ENCODE results near the gene CDKAL1. TPM values are rescaled to one million over a fixed set of nuclear protein-coding genes. Genes with fewer than 3 reads are reported as not detected.

The CDKAL1 gene
- total and polyA plus RNA-seq, 9 of the 15 experiments (the other 6 are each of a cell fraction or from before 2014, with no cell fraction given): 11.2 to 36.3 (median 20.1) TPM

- BruUV-seq (replicated peaks): no TSS peak
- DNase-seq (ENCODE audit: extremely low read depth in 1 of 4, low spot score in 3 of 4): no peak
- no peaks in the 10 kb centered on the region for H3K79me2 ChIP-seq (ENCODE audit: control insufficient read depth, insufficient read depth, low read length)
- no peak overlapping the region for H3K4me2 ChIP-seq (ENCODE audit: insufficient read depth, low read length)
- no peak overlapping the region for H3K9ac ChIP-seq (ENCODE audit: insufficient read depth in 1 of 2, low read depth in 2 of 2, low read length in 2 of 2)
- no peak overlapping the region for H2AFZ ChIP-seq (ENCODE audit: low read depth, low read length)
- no peak for TF ChIP-seq NBN (IDR thresholded peaks at IDR 0.05; ENCODE audit: low read depth)
- no peak for TF ChIP-seq CREB5 (CRISPR knock-in tag; IDR thresholded peaks at IDR 0.05)
- no peak overlapping the region for H3K4me3 ChIP-seq
- H3K27ac ChIP-seq (ENCODE audit: extremely low read depth, low read depth, low read length): no peak overlapping the region
- POLR2A ChIA-PET: no interaction called here
- CTCF ChIA-PET (ENCODE audit: low intra/inter-chr PET ratio): no interaction called here
- in situ Hi-C loops (cut with MboI): no loop called here
- no peaks in the 10 kb centered on the region for H3K4me1 ChIP-seq (replicated peaks in 1 of 2; ENCODE audit: control insufficient read depth in 2 of 2, insufficient read depth in 2 of 2, low read length in 2 of 2)
- no peak for FAIRE-seq
- no peaks in the 10 kb centered on the region for H3K27me3 ChIP-seq (ENCODE audit: control insufficient read depth in 2 of 2, insufficient read depth in 2 of 2, low read length in 2 of 2)
- no peaks in the 10 kb centered on the region for H3K9me3 ChIP-seq (replicated peaks; ENCODE audit: control insufficient read depth, insufficient read depth, low read depth, low read length)
- H4K20me1 ChIP-seq (replicated peaks; ENCODE audit: control insufficient read depth, insufficient read depth, low read length): no peaks in the 10 kb centered on the region
- WGBS (ENCODE audit: insufficient coverage, low coverage, missing lambda C conversion rate): 69% methylated on average over 1 of the region's 1 CpG
- H3K9me1 ChIP-seq (ENCODE audit: control insufficient read depth, insufficient read depth, low read length): no peaks in the 10 kb centered on the region
- no peak for ATAC-seq
- intact Hi-C loops (cut with micrococcal nuclease): no loop called here
- no peaks in the 10 kb centered on the region; the same call in 2 of the 3 replicates for H3K36me3 ChIP-seq (ENCODE audit: control insufficient read depth, insufficient read depth, low read length)
These were observed 327.2 kb downstream of the CDKAL1 start for GRCh38 chr6:20861481-20861880.

GRCh38 chr6:20866036-20866435, 331.8 kb downstream of the CDKAL1 start:
- H2AFZ ChIP-seq (ENCODE audit: low read depth, low read length): no peak overlapping the region
- H3K36me3 ChIP-seq (ENCODE audit: control insufficient read depth, insufficient read depth, low read length): no peaks in the 10 kb centered on the region
- H3K9me1 ChIP-seq (ENCODE audit: control insufficient read depth, insufficient read depth, low read length): no peaks in the 10 kb centered on the region
- no peak for TF ChIP-seq RBFOX2 (IDR thresholded peaks at IDR 0.05; ENCODE audit: low read depth, low read length)
- TF ChIP-seq CHD4 (IDR thresholded peaks at IDR 0.05; ENCODE audit: insufficient read depth, insufficient replicate concordance, low read depth, low read length, poor library complexity, severe bottlenecking): no peak
- no peak for TF ChIP-seq ETV1 (tag; conservative IDR thresholded peaks at IDR 0.05; ENCODE audit: low read depth)
- TF ChIP-seq SREBF1 (IDR thresholded peaks at IDR 0.05; ENCODE audit: borderline replicate concordance, low read depth, low read length): no peak
- TF ChIP-seq KDM2B (CRISPR knock-in tag; IDR thresholded peaks at IDR 0.05): no peak
- no peak for TF ChIP-seq KLF16 (IDR thresholded peaks at IDR 0.05)
- no peak for TF ChIP-seq ZNF586 (CRISPR knock-in tag; conservative IDR thresholded peaks at IDR 0.05)
- no peak for TF ChIP-seq PTRF (tag; IDR thresholded peaks at IDR 0.05)
- ChIA-PET CTCF (ENCODE audit: low intra/inter-chr PET ratio) (no interaction called here), POLR2A (no interaction called here)
- H3K4me1 ChIP-seq (replicated peaks in 1 of 2; ENCODE audit: control insufficient read depth in 2 of 2, insufficient read depth in 2 of 2, low read length in 2 of 2): no peaks in the 10 kb centered on the region
- intact Hi-C loops (cut with micrococcal nuclease) (no loop called here), in situ Hi-C loops (cut with MboI) (no loop called here)
- H4K20me1 ChIP-seq (replicated peaks; ENCODE audit: control insufficient read depth, insufficient read depth, low read length): no peaks in the 10 kb centered on the region
- no peaks in the 10 kb centered on the region for H3K79me2 ChIP-seq (ENCODE audit: control insufficient read depth, insufficient read depth, low read length)
- FAIRE-seq: no peak
- BruUV-seq (replicated peaks): no TSS peak
- H3K4me2 ChIP-seq (ENCODE audit: insufficient read depth, low read length): no peak overlapping the region
- no peak overlapping the region for H3K27ac ChIP-seq (ENCODE audit: extremely low read depth, low read depth, low read length)
- no peak for DNase-seq (ENCODE audit: extremely low read depth in 1 of 4, low spot score in 3 of 4)
- no peaks in the 10 kb centered on the region for H3K27me3 ChIP-seq (ENCODE audit: control insufficient read depth in 2 of 2, insufficient read depth in 2 of 2, low read length in 2 of 2)
- H3K9me3 ChIP-seq (replicated peaks; ENCODE audit: control insufficient read depth, insufficient read depth, low read depth, low read length): no peaks in the 10 kb centered on the region
- H3K4me3 ChIP-seq: no peak overlapping the region
- no peak overlapping the region for H3K9ac ChIP-seq (ENCODE audit: insufficient read depth in 1 of 2, low read depth in 2 of 2, low read length in 2 of 2)
- WGBS (ENCODE audit: insufficient coverage, low coverage, missing lambda C conversion rate): 6% methylated on average over 1 of the region's 1 CpG
- ATAC-seq: no peak

All from K562 (cell line).